ENCODE results near the gene ESR2.
"Not testable (repeated sequence)": the region's sequence is repeated elsewhere in the genome, so short reads cannot be mapped to it uniquely, and the experiment has no call there.

ESR2 gene

GRCh38 chr14:64074961-64075612 is 219.1 kb downstream of the ESR2 start:
- DNase-seq, result no peak

DNA sequence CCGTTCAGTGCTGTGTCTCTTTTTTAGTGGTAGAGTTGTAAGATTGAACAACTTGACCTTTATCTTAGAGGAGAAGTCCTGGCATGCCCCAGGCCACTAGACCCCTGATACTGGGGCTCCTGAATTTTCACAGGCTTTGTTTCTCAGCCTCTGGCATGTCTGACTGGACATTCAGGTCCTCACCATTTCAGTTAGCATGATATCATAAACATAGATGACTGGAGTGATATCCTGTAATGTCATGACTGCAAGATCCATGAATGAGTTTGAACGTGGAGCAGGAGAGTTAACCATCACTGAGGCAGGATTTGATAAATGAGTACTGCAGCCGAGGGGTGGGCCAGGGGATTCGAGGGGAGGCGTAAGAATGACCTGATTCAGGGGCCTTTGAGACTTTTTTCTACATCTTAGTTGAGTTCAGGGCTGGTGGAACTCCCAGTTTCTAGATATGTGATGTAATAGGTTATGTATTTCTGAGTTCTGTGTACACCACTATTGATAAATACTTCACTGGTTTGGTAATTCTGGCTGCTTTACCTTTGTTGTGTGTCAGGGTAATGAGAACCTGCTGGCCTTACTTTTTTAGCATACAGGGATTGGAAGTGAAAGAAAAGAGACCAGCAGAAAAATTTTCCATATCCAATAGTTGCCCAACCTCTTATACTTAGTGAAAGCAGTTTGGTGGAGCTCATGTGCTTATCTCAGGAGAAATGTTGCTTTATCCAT is 224.4 kb downstream of the ESR2 start:
- DNase-seq, result no peak

- no peak for DNase-seq
Measured at GRCh38 chr14:64064447-64064846, 229.7 kb downstream of the ESR2 start.

- DNase-seq, result no peak
Measured at GRCh38 chr14:64062381-64063115, 231.6 kb downstream of the ESR2 start.

DNA sequence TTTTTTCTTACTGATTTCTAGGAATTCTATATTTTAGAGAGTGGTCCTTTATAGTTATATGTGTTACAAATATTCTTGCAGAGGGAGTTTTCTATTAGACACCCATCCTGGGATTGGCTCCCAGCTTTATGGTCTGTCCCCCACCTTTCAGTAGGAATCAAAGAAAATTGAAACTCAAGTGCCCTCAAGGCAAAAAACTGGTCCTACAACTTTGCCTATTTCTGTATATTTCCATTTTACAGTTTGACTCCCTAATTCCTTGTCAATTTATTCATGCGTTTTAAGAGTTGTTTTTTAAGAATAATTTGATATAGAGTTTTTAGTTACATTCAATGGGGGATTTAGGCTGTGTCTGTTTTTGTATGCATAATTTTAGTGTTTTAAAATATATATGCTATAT is 232.5 kb downstream of the ESR2 start:
- no peak for DNase-seq

DNA sequence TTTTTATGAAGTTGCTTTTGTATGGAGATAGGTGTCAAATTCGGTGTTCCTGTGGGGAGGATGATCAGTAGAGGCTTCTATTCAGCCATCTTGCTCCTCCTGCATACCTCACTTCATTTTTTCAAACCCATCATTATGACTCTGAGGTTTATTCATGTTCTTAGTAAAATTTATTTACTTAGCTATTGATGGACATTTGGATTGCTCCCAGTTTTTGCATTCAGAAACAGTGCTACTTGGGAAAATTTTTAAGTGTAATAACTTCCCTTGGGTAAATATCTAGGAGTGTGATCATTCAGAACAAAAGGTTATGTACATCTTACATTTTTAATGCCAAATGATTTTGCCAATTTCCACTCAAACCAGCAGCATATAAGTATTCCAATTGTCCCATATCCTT is 233.1 kb downstream of the ESR2 start:
- no peak for DNase-seq

DNA sequence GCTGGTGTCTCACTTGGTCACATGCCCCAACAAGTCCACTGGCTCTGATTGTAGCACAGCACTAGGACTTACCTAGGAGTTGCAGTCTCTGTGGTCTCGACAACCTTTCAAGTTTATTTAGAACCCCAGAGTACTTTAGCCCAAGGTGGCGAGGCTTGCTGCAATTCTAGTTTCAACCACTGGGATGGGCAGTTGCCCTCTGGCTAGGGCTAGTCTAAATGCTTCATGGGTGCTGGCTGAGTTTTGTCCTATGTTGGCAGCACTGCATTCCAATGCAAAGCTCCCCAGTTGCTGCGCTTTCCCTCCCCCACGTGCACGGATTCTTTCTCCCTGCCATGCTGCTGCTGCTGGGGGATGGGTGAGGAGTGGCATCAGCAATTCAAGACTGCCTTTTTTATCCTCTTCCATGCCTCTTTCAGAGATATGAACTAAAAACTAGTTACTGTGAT is 233.5 kb downstream of the ESR2 start:
- DNase-seq, result no peak

DNA sequence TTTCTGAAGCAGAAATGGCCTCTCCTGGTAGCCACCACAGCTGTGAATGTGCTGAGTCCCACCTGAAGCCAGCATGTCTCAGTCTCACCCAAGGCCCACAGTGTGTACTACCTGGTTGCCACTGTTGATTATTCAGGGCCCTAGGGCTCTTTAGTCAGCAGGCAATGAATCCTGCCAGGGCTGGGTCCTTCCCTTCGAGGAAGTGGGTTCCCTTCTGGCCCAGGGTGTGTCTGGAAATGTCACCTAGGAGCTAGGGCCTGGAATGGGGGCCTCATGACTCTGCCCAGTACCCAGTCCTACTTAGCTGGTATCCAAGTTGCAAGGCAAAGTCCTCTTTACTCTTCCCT is 234.0 kb downstream of the ESR2 start:
- DNase-seq, result no peak

GRCh38 chr14:64059454-64060198 is 234.5 kb downstream of the ESR2 start:
- DNase-seq, result no peak

DNA sequence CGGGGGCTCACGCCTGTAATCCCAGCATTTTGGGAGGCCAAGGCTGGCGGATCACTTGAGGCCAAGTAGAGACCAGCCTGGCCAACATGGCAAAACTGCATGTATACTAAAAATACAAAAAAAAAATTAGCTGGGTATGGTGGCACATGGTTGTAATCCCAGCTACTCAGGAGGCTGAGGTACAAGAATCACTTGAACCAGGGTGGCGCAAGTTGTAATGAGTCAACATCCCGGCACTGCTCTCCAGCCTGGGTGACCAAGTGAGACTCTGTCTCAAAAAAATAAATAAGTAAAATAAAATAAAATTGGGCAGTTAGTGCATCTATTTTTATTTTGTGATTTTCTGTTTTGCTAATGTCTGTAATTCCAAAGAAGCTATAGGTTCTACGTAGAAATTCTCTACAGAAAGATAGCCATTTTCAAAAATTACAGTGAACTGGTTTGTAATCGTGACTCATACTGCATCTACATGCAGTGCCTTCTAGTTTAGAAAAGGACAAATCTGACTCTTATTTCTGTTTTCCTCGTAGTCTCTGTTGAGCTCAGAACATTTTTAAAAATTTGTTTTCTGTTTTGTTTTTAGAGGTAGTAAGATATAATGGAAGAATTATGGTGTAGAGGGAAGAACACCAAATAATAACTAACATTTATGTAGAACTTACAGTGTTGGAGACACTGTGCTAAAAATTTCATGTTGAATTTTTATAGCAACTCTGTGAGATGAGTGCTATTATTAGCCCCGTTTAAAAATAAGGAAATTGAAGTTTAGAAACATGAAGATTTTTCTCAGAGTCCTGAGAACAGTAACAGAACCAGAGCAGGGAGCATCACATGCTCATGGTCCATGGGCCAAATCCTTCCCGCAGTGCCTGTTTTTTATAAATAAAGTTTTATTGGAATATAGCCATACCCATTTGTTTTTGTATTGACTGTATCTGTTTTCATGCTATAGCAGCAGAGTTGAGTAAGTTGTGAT is 240.2 kb downstream of the ESR2 start:
- no peak for DNase-seq

DNA sequence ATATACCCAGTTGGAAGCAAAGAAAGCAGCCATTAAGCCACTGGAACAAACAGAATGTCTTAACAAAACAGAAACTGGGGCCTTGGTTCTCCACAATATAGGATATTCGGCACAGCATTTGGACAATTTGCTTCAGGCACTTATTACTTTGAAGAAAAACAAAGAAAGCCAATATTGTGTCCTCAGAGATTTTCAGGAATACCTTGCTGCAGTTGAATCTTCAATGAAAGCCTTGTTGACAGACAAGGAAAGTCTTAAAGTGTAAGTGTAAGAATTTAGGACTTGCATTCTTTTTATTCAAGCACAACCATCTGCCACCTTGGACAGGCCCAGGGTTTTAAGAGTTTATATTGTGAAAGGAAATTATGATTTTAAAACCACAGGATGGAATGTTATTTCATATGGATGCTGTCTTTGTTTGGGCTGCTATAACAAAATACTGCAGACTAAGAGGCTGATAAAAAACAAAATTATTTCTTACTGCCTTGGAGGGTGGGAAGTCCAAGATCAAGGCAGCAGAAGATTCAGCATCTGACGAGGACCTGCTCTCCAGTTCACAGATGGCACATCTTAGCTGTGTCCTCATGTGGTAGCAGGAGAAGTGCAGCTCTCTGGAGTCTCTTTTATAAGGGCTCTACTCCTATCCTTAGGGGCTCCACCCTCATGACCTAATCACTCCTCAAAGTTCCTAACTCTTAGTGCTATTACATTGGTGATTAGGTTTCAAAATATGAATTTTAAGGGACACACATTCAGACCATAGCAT is 244.4 kb downstream of the ESR2 start:
- no peak for DNase-seq

GRCh38 chr14:64045091-64045490 is 249.1 kb downstream of the ESR2 start:
- no peak for DNase-seq

DNA sequence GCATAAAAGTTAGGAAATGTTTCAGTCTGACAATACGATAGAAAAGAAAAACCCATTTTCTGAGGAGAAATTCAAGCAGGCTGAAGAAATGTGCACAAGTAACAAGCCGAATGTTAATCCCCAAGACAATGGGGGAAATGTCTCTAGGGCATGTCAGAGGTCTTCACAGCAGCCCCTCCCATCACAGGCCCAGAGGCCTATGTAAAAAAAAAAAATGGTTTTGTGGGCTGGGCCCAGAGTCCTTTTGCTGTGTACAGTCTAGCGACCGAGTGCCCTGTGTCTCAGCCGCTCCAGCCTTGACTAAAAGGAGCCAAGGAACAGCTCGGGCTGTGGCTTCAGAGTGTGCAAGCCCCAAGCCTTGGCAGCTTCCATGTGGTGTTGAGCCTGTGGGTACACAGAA is 250.9 kb downstream of the ESR2 start:
- DNase-seq, result not testable (repeated sequence)

DNA sequence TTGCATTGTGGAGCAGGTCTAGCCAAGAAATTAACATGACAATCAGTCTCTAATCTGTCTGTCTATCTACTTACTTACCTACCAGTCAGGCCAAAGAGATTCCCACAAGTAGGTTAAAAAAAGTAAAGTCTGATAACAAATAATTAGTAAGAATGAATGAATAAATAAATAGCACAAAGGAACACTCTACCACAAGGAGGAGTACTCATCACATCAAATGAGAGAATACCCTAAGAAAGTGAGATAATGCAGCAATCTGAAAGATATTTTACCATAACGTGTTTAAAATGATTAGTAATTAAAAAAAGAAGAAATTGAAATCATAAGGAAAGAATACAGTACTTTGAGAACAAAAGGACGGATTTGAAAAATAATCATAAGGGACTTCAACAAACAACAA is 254.1 kb downstream of the ESR2 start:
- DNase-seq, result no peak

- no peak for DNase-seq
Measured at GRCh38 chr14:64038841-64039542, 255.2 kb downstream of the ESR2 start.

GRCh38 chr14:64037869-64038745 is 256.1 kb downstream of the ESR2 start:
- not testable (repeated sequence) for DNase-seq

- no peak for DNase-seq
Measured at GRCh38 chr14:64035143-64035542, 259.0 kb downstream of the ESR2 start.
